Aorta (tissue), 5 donors: ENCODE data around the gene RGMB. TPM values are rescaled to one million over a fixed set of nuclear protein-coding genes. Genes with fewer than 3 reads are reported as not detected.

Experiments
- ATAC-seq: fragments of 200-7000 bp; cut with Tn5 transposase; one replicate; pipeline ENCODE4 v1.9.1; 2022; ENCODE audit warnings: moderate library complexity; ENCODE audit not compliant: low FRiP score
- DNase-seq, 2 donors: peaks; one replicate each; pipeline ENCODE4 v3.0.0-alpha.2; 2020
- H3K27ac ChIP-seq, 2 donors: one replicate each; pipeline ENCODE4 v1.5.1; 2013; ENCODE audit warnings: low read length in 2 of 2, mild to moderate bottlenecking in 2 of 2, moderate library complexity in 2 of 2, control low read depth in 1 of 2, inconsistent platforms in 1 of 2, low read depth in 1 of 2
- H3K27me3 ChIP-seq, 2 donors: one replicate each; pipeline ENCODE4 v1.6.1; 2013; ENCODE audit warnings: control low read depth in 1 of 2, low read length in 1 of 2, mild to moderate bottlenecking in 1 of 2, moderate library complexity in 1 of 2; ENCODE audit not compliant: insufficient read depth in 2 of 2, control insufficient read depth in 1 of 2
- H3K36me3 ChIP-seq, 2 donors: one replicate each; pipeline ENCODE4 v1.6.1; 2013; ENCODE audit warnings: control low read depth in 1 of 2, low read length in 1 of 2, mild to moderate bottlenecking in 1 of 2; ENCODE audit not compliant: insufficient read depth in 2 of 2, control insufficient read depth in 1 of 2
- H3K4me1 ChIP-seq, 2 donors: one replicate each; pipeline ENCODE4 v1.6.1; 2013; ENCODE audit warnings: low read length in 2 of 2, control low read depth in 1 of 2, mild to moderate bottlenecking in 1 of 2, moderate library complexity in 1 of 2; ENCODE audit not compliant: insufficient read depth in 2 of 2, control insufficient read depth in 1 of 2
- H3K4me3 ChIP-seq, 2 donors: one replicate each; pipeline ENCODE4 v1.5.1; 2013; ENCODE audit warnings: low read length in 2 of 2, control low read depth in 1 of 2, mild to moderate bottlenecking in 1 of 2
- H3K9me3 ChIP-seq: one replicate; pipeline ENCODE4 v1.6.1; 2013; ENCODE audit warnings: mild to moderate bottlenecking, low read length; ENCODE audit not compliant: control insufficient read depth
- WGBS, 2 donors: extraction: QIAGEN DNeasy Blood & Tissue Kit; methylation state at CpG; one replicate each; pipeline ENCODE4 v1.1.7; 2013; 5-methylcytosine and 5-hydroxymethylcytosine counted together
- intact Hi-C, 2 donors: fragments of 100-400 bp; cut with DNase I; formaldehyde crosslinking; loops; one replicate each; pipeline versions ENCODE4 v1.14.2 to v1.15.0; 2022
- polyA plus RNA-seq, 2 donors: library from polyadenylated mRNA; stranded (reverse); fragments of 200-250 nt; gene quantifications; one replicate each; pipeline ENCODE4 v1.2.3, GENCODE V29; 2013
- total RNA-seq, 2 donors: library from RNA; stranded (reverse); fragmentation: NEBNext Ultra II Directional; extraction: Animal tissue kit (Norgen Biotek cat#: 25700); gene quantifications; one replicate each; pipeline ENCODE4 v1.2.1, GENCODE V29; 2021
- donor health status: healthy with polysubstance abuse.
- donor health status: Bipolar disorder and iron deficiency.
- donor health status: DM: no; HTN: no; CAD: no.
- donor health status: DM: no; HTN: no; CAD: no.
- donor health status: DM: yes; HTN: yes; CAD: no.

RGMB gene
- total and polyA plus RNA-seq, 4 donors: 1.5 to 13.9 (median 8.2) TPM

DNA sequence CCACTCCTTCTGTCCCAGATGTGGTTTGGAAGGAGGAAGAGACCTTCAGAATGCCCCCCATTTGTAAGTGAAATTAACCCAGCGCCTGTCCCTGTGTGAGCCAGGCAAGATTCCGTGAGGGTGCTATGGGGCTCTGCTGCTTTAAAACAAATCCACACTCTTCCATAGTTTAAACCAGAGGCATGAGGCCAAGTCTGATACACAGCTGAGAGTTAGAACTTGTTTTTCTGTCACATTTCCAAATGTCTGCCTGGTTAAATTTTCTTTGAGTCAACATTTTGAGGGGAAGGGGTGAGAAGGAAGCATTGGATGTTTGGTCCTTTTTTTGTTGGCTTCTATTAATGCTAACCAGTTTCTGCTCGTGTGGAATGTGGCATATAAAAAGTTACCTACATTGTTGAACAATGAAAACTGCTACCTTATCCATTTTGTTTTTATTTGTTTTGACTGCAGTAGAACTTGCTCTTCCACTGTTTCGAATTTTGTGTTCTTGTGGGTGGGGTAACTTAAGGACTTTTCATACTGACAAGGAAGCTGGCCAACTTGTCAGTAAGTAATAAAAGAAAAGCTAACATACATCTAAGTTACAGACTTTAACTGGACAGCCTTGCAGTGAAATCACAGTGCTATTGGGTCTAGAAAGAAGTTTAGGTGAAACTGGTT lies 12.9 kb downstream of the RGMB start:
- intact Hi-C loops: no loop called here
- no peak overlapping the region for H3K27ac ChIP-seq
- peaks cover 0 to 2% of the 10 kb centered on the region in 2 donors for H3K4me1 ChIP-seq
- ATAC-seq (no peak), DNase-seq (no peak)
- no peaks in the 10 kb centered on the region for H3K27me3 ChIP-seq
- H3K36me3 ChIP-seq: no peaks in the 10 kb centered on the region
- WGBS, 2 donors: 15 to 28% methylated on average over 4 of the region's 4 CpGs
- no peak overlapping the region for H3K4me3 ChIP-seq
- H3K9me3 ChIP-seq: no peaks in the 10 kb centered on the region

DNA sequence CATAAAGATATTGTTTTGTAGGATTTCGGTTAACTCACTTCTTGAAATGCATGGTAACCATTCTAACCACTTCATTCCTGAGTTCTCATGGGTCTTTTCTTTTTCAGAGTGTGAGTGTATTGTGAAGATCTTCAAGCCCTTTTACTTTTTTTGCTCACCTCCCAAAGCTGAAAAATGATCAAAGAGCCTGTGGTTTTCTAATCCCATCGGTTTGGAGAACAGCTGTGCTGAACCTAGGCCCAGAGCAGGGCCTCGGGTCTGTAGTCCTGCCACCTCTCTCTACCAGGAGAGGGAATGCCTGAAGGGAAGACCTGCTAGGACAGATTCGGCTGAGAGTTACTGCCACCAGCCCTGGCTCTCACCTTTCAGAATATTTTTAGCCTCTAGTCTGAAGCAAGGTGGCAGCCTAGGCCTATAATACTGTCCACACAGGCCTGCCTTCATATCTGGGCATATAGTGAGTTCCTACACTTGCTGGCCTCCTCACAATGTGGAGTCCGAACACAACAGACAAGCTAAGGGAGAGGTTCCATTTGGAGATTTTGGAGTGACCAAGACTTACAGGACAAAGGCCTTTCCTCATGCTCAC lies 13.8 kb downstream of the RGMB start:
- Histone ChIP-seq H3K9me3 (no peaks in the 10 kb centered on the region), H3K4me3 (no peak overlapping the region), H3K4me1 (peaks cover 0 to 2% of the 10 kb centered on the region in 2 donors), H3K27ac (no peak overlapping the region), H3K36me3 (no peaks in the 10 kb centered on the region), H3K27me3 (no peaks in the 10 kb centered on the region)
- ATAC-seq: no peak
- no peak for DNase-seq
- WGBS, 2 donors: 82 to 85% methylated on average over 5 of the region's 5 CpGs
- intact Hi-C loops: no loop called here

DNA sequence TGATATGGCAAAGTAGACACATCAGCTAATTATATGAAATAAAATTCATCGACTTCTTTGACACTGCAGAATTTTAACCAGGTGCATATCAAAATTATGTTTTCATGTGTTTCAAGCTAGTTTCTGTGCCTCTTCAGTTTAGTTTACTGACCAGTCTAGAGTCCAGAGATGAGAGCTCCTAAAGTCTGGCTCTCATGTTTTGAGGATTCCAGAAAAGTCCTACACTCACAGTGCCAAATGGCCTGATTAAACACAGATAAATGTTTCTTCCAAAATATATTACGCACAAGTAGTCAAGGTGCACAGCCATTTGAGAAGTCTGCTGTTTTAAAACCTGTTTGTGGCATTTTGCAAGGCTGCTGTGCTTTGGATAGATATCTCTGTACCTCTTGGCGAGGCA lies 15.6 kb downstream of the RGMB start:
- intact Hi-C loops: no loop called here
- ATAC-seq: no peak
- Histone ChIP-seq H3K9me3 (no peaks in the 10 kb centered on the region), H3K36me3 (peaks cover 0 to 3% of the 10 kb centered on the region in 2 donors), H3K27me3 (no peaks in the 10 kb centered on the region), H3K4me3 (no peak overlapping the region), H3K4me1 (peaks cover 0 to 2% of the 10 kb centered on the region in 2 donors), H3K27ac (no peak overlapping the region)
- 93 to 94% methylated on average over 3 of the region's 3 CpGs for WGBS, 2 donors
- DNase-seq: no peak

DNA sequence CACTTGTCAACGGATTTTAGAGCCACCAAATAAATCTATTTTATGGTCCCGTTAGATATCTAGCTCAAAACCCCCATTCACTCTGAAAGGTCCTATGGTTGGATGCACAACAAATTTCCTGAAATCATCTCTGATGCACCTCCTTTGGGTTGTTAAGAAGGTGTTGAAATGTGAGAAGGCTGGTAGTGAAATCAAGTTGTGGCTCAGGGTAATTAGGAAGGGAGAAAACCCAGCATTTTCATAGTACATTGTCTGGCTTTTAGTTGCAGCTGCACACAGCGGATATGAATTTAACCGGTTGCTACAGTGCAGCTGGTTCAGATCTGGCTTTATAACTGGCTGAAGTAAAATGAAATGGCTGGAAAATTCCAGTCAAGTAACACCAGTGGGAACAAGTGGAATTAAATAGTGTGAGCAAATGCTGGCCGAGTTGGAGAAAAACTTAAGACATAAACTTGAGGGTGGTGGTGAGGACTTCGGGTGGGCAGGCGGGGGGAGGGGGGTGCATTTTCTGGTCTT lies 17.6 kb downstream of the RGMB start:
- H3K4me3 ChIP-seq: no peak overlapping the region
- no peak for ATAC-seq

DNA sequence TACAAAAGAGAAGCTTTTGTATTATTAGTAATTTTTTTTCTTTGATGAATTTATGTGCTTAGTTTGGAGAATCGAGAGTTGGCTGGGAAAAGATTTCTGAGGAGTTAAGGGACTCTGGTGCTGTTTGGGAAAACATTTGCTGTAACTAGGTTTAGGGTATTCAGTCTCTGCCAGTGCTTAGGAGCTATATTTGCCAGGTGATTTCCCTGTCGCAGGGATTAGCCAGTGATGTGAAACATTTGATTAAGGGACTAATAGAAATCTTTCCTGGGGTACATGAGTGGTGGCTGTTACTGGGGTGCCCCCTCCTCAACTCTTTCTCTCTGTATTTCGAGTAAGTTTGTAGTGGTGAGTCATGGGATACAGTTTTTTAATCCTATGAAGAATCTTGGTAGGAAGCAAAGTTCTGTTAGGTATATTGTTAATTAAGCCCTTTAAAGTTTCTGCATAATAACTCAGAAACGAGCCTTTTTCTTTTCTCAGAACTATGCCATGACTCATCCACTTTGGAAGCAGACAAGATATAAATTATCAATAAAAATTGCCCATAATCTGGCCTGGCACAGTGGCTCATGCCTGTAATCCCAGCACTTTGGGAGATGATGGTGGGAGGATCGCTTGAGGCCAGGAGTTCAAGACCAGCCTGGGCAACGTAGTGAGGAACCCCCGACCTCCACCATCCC lies 18.6 kb downstream of the RGMB start:
- intact Hi-C loops: no loop called here
- 49 to 50% methylated on average over 7 of the region's 7 CpGs for WGBS, 2 donors
- H3K27me3 ChIP-seq: no peaks in the 10 kb centered on the region
- H3K4me1 ChIP-seq: no peaks in the 10 kb centered on the region
- H3K36me3 ChIP-seq: peaks cover 0 to 3% of the 10 kb centered on the region in 2 donors
- DNase-seq: no peak
- no peak overlapping the region for H3K27ac ChIP-seq
- no peaks in the 10 kb centered on the region for H3K9me3 ChIP-seq
- no peak for ATAC-seq
- no peak overlapping the region for H3K4me3 ChIP-seq

More for the DNA sequence above, 17.6 kb downstream of the RGMB start:
- Histone ChIP-seq H3K27ac (no peak overlapping the region), H3K27me3 (no peaks in the 10 kb centered on the region), H3K4me1 (peaks cover 0 to 2% of the 10 kb centered on the region in 2 donors), H3K36me3 (peaks cover 0 to 3% of the 10 kb centered on the region in 2 donors), H3K9me3 (no peaks in the 10 kb centered on the region)
- 84 to 85% methylated on average over 7 of the region's 7 CpGs for WGBS, 2 donors
- intact Hi-C loops: no loop called here
- DNase-seq: no peak

DNA sequence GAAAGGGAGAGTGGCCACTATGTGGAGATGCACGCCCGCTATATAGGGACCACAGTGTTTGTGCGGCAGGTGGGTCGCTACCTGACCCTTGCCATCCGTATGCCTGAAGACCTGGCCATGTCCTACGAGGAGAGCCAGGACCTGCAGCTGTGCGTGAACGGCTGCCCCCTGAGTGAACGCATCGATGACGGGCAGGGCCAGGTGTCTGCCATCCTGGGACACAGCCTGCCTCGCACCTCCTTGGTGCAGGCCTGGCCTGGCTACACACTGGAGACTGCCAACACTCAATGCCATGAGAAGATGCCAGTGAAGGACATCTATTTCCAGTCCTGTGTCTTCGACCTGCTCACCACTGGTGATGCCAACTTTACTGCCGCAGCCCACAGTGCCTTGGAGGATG lies 19.8 kb downstream of the RGMB start:
- Histone ChIP-seq H3K4me1 (no peaks in the 10 kb centered on the region), H3K36me3 (peaks cover 0 to 3% of the 10 kb centered on the region in 2 donors), H3K9me3 (no peaks in the 10 kb centered on the region), H3K27ac (no peak overlapping the region), H3K4me3 (no peak overlapping the region), H3K27me3 (no peaks in the 10 kb centered on the region)
- WGBS, 2 donors: 96 to 98% methylated on average over 14 of the region's 14 CpGs
- ATAC-seq (peak; percentile 25), DNase-seq (no peak)
- intact Hi-C loops: no loop called here

DNA sequence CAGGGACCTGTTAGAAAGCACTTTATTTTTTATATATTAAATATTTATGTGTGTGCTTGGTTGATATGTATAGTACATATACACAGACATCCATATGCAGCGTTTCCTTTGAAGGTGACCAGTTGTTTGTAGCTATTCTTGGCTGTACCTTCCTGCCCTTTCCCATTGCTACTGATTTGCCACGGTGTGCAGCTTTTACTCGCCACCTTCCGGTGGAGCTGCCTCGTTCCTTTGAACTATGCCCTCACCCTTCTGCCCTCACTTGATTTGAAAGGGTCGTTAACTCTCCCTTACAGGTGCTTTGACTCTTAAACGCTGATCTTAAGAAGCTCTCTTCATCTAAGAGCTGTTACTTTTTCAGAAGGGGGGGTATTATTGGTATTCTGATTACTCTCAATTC lies 20.5 kb downstream of the RGMB start:
- peaks cover 0 to 5% of the 10 kb centered on the region in 2 donors for H3K36me3 ChIP-seq
- H3K4me3 ChIP-seq: no peak overlapping the region
- H3K9me3 ChIP-seq: no peaks in the 10 kb centered on the region
- no peak overlapping the region for H3K27ac ChIP-seq
- ATAC-seq: no peak
- intact Hi-C loops: no loop called here
- DNase-seq: no peak
- no peaks in the 10 kb centered on the region for H3K4me1 ChIP-seq
- H3K27me3 ChIP-seq: no peaks in the 10 kb centered on the region
- 91 to 92% methylated on average over 7 of the region's 7 CpGs for WGBS, 2 donors

DNA sequence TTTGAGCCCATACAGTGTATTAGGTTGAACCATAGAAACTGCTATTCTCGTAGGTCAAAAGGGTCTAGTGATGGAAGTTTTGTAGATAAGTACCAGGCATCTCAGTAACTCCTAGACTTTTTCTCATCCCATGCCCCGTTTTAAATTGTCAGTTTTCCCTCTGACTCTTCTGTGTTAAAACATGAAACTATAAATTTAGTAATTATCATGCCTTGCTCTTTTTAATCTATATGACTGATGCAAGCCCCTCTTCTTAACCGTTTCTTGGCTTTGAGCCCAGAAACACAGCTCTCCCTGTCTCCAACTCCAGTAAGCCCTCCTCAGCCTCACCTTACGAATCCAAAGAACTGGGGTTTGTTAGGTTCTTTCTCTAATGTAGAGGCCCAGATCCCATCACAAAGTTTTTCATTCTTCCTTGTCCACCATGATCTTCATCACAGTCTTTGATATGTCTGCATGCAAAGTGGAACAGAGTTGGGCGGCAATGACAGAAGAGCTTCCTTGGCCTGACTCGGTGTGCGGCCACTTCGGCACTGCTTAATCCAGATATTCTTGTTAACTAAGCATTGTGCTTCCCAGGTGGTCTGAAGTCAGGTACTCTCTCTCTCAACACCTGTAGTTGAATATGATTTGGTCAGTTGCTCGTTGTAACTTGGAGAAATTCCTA lies 21.1 kb downstream of the RGMB start:
- 80% methylated on average over 9 of the region's 9 CpGs for WGBS, 2 donors
- H3K27me3 ChIP-seq: no peaks in the 10 kb centered on the region
- no peaks in the 10 kb centered on the region for H3K4me1 ChIP-seq
- no peak overlapping the region for H3K4me3 ChIP-seq
- H3K9me3 ChIP-seq: no peaks in the 10 kb centered on the region
- ATAC-seq (no peak), DNase-seq (no peak)
- H3K36me3 ChIP-seq: peaks cover 0 to 5% of the 10 kb centered on the region in 2 donors
- intact Hi-C loops: no loop called here
- no peak overlapping the region for H3K27ac ChIP-seq
